ENCODE data around the gene UGP2. TPM values are rescaled to one million over a fixed set of nuclear protein-coding genes. Genes with fewer than 3 reads are reported as not detected.
"Not testable (repeated sequence)": the region's sequence is repeated elsewhere in the genome, so short reads cannot be mapped to it uniquely, and the experiment has no call there.

The UGP2 gene
- total and polyA plus RNA-seq, 2 experiments from 2014 or later: 183 to 327 TPM

GRCh38 chr2:63805412-63805811 is 36.3 kb upstream of the UGP2 start:
- Histone ChIP-seq H3K27me3 (no peaks in the 10 kb centered on the region), H3K9me3 (ENCODE audit: low read depth) (no peaks in the 10 kb centered on the region), H3K4me3 (no peak overlapping the region), H3K27ac (no peak overlapping the region), H3K36me3 (no peaks in the 10 kb centered on the region), H3K4me1 (ENCODE audit: low read depth) (no peaks in the 10 kb centered on the region)
- DNase-seq (ENCODE audit: low read depth in 1 of 2, low spot score in 1 of 2): no peak
- no peak for TF ChIP-seq CTCF (IDR thresholded peaks at IDR 0.05; ENCODE audit: low read depth, low read length)

GRCh38 chr2:63808036-63808435 is 33.7 kb upstream of the UGP2 start:
- H3K9me3 ChIP-seq (ENCODE audit: low read depth); H3K27ac ChIP-seq; H3K4me1 ChIP-seq (ENCODE audit: low read depth); H3K4me3 ChIP-seq; H3K36me3 ChIP-seq; H3K27me3 ChIP-seq; DNase-seq (ENCODE audit: low read depth in 1 of 2, low spot score in 1 of 2): not testable (repeated sequence)

- not testable (repeated sequence) for H3K9me3 ChIP-seq (ENCODE audit: low read depth); H3K27me3 ChIP-seq; DNase-seq (ENCODE audit: low read depth in 1 of 2, low spot score in 1 of 2); H3K27ac ChIP-seq; H3K4me3 ChIP-seq; H3K4me1 ChIP-seq (ENCODE audit: low read depth); H3K36me3 ChIP-seq
These were observed 32.8 kb upstream of the UGP2 start for GRCh38 chr2:63808911-63809310.

- H3K36me3 ChIP-seq: no peaks in the 10 kb centered on the region
- no peaks in the 10 kb centered on the region for H3K27me3 ChIP-seq
- no peaks in the 10 kb centered on the region for H3K9me3 ChIP-seq (ENCODE audit: low read depth)
- no peak for DNase-seq (ENCODE audit: low read depth in 1 of 2, low spot score in 1 of 2)
- no peak overlapping the region for H3K4me3 ChIP-seq
- no peak for TF ChIP-seq CTCF (IDR thresholded peaks at IDR 0.05; ENCODE audit: low read depth, low read length)
- H3K4me1 ChIP-seq (ENCODE audit: low read depth): no peaks in the 10 kb centered on the region
- no peak overlapping the region for H3K27ac ChIP-seq
These were observed 30.6 kb upstream of the UGP2 start for GRCh38 chr2:63811063-63811462.

- H3K27me3 ChIP-seq; H3K36me3 ChIP-seq; H3K4me1 ChIP-seq (ENCODE audit: low read depth); H3K27ac ChIP-seq; H3K4me3 ChIP-seq; DNase-seq (ENCODE audit: low read depth in 1 of 2, low spot score in 1 of 2); H3K9me3 ChIP-seq (ENCODE audit: low read depth): not testable (repeated sequence)
These were observed 29.8 kb upstream of the UGP2 start for GRCh38 chr2:63811870-63812269.

GRCh38 chr2:63814114-63814513 is 27.6 kb upstream of the UGP2 start:
- TF ChIP-seq CTCF (IDR thresholded peaks at IDR 0.05; ENCODE audit: low read depth, low read length): no peak

GRCh38 chr2:63817382-63817781 is 24.3 kb upstream of the UGP2 start:
- H3K27me3 ChIP-seq: no peaks in the 10 kb centered on the region
- H3K27ac ChIP-seq: no peak overlapping the region
- no peak for TF ChIP-seq CTCF (IDR thresholded peaks at IDR 0.05; ENCODE audit: low read depth, low read length)
- no peak for DNase-seq (ENCODE audit: low read depth in 1 of 2, low spot score in 1 of 2)
- H3K9me3 ChIP-seq (ENCODE audit: low read depth): no peaks in the 10 kb centered on the region
- peaks cover 11% of the 10 kb centered on the region for H3K4me1 ChIP-seq (ENCODE audit: low read depth)
- no peak overlapping the region for H3K4me3 ChIP-seq
- no peaks in the 10 kb centered on the region for H3K36me3 ChIP-seq

More at GRCh38 chr2:63814114-63814513, 27.6 kb upstream of the UGP2 start:
- Histone ChIP-seq H3K36me3 (no peaks in the 10 kb centered on the region), H3K4me1 (ENCODE audit: low read depth) (no peaks in the 10 kb centered on the region), H3K27ac (no peak overlapping the region), H3K9me3 (ENCODE audit: low read depth) (no peaks in the 10 kb centered on the region), H3K4me3 (no peak overlapping the region), H3K27me3 (no peaks in the 10 kb centered on the region)
- no peak for DNase-seq (ENCODE audit: low read depth in 1 of 2, low spot score in 1 of 2)

Measured in cardiac muscle cell (in vitro differentiated cells and primary cell).